ENCODE results near the gene NR6A1. TPM values are rescaled to one million over a fixed set of nuclear protein-coding genes. Genes with fewer than 3 reads are reported as not detected.

The NR6A1 gene
- total RNA-seq, 1 donor from 2014 or later, result 4.0 TPM

- Histone ChIP-seq H3K36me3 (no peaks in the 10 kb centered on the region), H3K27me3 (no peaks in the 10 kb centered on the region), H3K27ac (no peak overlapping the region), H3K4me3 (no peak overlapping the region), H3K4me1 (no peaks in the 10 kb centered on the region), H3K9me3 (no peaks in the 10 kb centered on the region)
- DNase-seq (no peak), ATAC-seq (no peak)
- intact Hi-C loops (cut with DNase I), result no loop called here
- TF ChIP-seq, protein P1, sequence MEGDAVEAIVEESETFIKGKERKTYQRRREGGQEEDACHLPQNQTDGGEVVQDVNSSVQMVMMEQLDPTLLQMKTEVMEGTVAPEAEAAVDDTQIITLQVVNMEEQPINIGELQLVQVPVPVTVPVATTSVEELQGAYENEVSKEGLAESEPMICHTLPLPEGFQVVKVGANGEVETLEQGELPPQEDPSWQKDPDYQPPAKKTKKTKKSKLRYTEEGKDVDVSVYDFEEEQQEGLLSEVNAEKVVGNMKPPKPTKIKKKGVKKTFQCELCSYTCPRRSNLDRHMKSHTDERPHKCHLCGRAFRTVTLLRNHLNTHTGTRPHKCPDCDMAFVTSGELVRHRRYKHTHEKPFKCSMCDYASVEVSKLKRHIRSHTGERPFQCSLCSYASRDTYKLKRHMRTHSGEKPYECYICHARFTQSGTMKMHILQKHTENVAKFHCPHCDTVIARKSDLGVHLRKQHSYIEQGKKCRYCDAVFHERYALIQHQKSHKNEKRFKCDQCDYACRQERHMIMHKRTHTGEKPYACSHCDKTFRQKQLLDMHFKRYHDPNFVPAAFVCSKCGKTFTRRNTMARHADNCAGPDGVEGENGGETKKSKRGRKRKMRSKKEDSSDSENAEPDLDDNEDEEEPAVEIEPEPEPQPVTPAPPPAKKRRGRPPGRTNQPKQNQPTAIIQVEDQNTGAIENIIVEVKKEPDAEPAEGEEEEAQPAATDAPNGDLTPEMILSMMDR (IDR thresholded peaks at IDR 0.05), result no peak
These were observed 201.2 kb downstream of the NR6A1 start for GRCh38 chr9:124569942-124570341.

DNA sequence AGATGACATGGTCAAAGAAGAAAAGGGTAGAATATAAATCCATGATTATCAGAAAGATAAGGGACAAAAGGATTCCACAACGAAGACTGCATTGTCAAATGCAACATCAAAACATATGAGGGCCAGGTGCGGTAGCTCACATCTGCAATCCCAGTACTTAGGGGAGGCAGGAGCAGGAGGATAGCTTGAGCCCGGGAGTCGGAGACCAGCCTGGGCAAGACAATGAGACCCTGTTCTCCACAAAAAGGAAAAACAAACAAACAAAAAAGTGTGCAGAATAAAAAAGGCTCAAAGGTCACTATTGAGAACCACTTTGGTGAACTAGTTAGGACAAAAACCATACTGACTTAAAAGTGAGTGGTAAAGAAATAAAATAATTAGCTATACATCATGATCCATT, 203.7 kb downstream of the NR6A1 start:
- H3K36me3 ChIP-seq, result no peaks in the 10 kb centered on the region
- no peaks in the 10 kb centered on the region for H3K27me3 ChIP-seq
- no peak for ATAC-seq
- intact Hi-C loops (cut with DNase I), result no loop called here
- H3K4me3 ChIP-seq, result no peak overlapping the region
- TF ChIP-seq, protein P1 (IDR thresholded peaks at IDR 0.05), result no peak
- no peaks in the 10 kb centered on the region for H3K9me3 ChIP-seq
- DNase-seq, result no peak
- no peaks in the 10 kb centered on the region for H3K4me1 ChIP-seq
- no peak overlapping the region for H3K27ac ChIP-seq

DNA sequence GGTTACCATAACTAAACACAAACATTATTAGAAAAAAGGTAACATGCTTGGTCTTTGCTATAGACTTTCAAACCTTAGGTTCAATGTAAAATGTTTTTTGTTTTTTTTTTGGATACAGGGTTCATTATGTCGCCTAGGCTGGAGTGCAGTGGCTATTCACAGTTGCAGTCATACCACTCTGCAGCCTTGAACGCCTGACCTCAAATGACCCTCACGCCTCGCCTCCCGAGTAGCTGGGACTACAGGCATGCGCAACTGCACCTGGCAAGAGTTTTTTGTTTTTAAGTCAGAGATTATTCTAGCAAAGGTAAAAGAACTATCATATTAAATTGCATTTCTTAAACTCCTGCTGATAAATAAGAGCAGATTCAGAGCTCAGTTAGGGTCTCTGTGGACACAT, 208.8 kb downstream of the NR6A1 start:
- no peaks in the 10 kb centered on the region for H3K36me3 ChIP-seq
- no peak overlapping the region for H3K27ac ChIP-seq
- intact Hi-C loops (cut with DNase I), result no loop called here
- DNase-seq, result peak; percentile 65
- H3K4me3 ChIP-seq, result no peak overlapping the region
- no peaks in the 10 kb centered on the region for H3K27me3 ChIP-seq
- TF ChIP-seq, protein P1 (IDR thresholded peaks at IDR 0.05), result no peak
- ATAC-seq, result peak; percentile 64
- no peaks in the 10 kb centered on the region for H3K4me1 ChIP-seq
- H3K9me3 ChIP-seq, result no peaks in the 10 kb centered on the region

GRCh38 chr9:124559871-124560270, 211.2 kb downstream of the NR6A1 start:
- H3K27me3 ChIP-seq, result no peaks in the 10 kb centered on the region
- TF ChIP-seq, protein P1 (IDR thresholded peaks at IDR 0.05), result no peak
- no peak overlapping the region for H3K27ac ChIP-seq
- no peaks in the 10 kb centered on the region for H3K36me3 ChIP-seq
- no peak overlapping the region for H3K4me3 ChIP-seq
- ATAC-seq (peak; percentile 46), DNase-seq (no peak)
- H3K4me1 ChIP-seq, result no peaks in the 10 kb centered on the region
- intact Hi-C loops (cut with DNase I), result no loop called here
- H3K9me3 ChIP-seq, result no peaks in the 10 kb centered on the region

DNA sequence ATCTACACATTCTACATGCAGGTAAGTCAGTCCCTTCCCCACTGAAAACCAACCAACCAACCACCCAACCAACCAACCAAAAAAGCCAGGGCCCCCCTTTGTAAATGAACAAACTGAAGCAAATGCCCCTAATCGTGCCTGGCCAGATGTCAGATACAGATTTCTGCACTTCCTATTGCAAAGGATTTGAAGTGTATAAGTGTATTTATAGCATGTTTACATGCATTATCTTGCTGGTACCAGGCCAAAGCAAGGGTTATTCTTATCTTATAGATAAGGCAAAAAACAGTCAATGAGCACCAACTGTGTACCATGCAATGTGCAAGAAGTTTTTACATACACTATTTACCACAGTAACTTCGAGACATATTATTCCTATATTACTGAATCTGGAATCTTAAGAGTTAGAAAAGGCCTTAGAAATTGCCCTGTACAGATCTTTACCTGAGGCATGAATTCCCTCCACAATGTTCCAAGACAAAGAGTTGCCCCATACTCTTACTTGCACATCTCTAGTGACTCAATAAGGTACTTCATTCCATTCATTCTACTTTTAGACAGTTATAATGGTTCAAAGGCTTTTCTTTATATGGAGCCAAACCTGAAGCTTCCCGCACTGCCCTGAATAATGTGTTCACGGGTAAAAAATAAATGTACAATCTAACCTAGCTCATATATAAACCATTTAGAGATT, 212.2 kb downstream of the NR6A1 start:
- Histone ChIP-seq H3K27me3 (no peaks in the 10 kb centered on the region), H3K36me3 (no peaks in the 10 kb centered on the region), H3K4me3 (no peak overlapping the region), H3K27ac (no peak overlapping the region), H3K4me1 (no peaks in the 10 kb centered on the region), H3K9me3 (no peaks in the 10 kb centered on the region)
- intact Hi-C loops (cut with DNase I), result no loop called here
- TF ChIP-seq, protein P1 (IDR thresholded peaks at IDR 0.05), result no peak
- ATAC-seq, result no peak
- no peak for DNase-seq

DNA sequence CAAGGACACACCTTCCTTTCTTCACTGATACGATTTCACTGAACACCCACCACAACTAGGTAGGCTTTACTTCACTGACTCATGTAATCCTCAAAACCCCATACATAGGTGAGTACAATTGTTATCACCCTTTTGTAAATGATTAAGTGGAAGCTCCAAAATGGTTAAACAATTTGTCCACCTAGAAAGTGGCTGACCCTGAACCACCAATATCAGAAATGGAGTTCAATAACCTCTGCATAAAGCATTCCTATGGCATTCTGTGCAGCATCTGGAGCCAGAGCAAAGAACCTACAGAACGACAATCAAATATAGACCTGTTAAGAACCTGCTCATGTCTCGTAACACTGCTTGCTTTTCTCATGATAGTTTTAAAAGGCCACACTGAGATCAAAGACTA, 213.2 kb downstream of the NR6A1 start:
- no peak for DNase-seq
- H3K9me3 ChIP-seq, result no peaks in the 10 kb centered on the region

More for the DNA sequence above, 213.2 kb downstream of the NR6A1 start:
- TF ChIP-seq, protein P1 (IDR thresholded peaks at IDR 0.05), result no peak
- H3K4me3 ChIP-seq, result no peak overlapping the region
- H3K4me1 ChIP-seq, result no peaks in the 10 kb centered on the region
- H3K36me3 ChIP-seq, result no peaks in the 10 kb centered on the region
- no peaks in the 10 kb centered on the region for H3K27me3 ChIP-seq
- H3K27ac ChIP-seq, result no peak overlapping the region
- no peak for ATAC-seq
- intact Hi-C loops (cut with DNase I), result no loop called here

All from upper lobe of right lung (tissue), 1 donor.